ENCODE results near the gene IFNL3.

DNA sequence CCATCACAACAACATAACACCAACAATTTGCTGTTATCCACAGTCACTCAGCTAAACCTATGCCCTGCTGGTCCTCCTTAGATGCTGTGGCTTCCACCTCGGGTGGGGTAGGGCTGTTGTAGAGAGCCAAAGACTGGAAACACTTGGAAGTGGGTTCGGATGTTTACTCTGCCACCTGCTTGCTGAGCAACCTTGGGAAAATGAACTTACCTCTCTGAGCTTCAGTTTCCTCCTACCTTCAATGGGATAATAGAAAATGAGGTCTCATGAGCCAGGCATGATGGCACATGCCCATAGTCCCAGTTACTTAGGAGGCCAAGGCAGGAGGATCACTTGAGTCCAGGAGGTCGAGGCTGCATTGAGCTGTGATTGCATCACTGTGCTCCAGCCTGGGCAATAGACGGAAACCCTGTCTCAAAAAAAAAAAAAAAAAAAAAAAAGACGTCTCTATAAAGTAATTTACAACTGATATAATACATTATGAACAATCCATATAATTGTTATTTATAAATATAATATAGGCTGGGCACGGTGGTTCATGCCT lies 37.4 kb downstream of the IFNL3 start:
- TF ChIP-seq, protein P1, sequence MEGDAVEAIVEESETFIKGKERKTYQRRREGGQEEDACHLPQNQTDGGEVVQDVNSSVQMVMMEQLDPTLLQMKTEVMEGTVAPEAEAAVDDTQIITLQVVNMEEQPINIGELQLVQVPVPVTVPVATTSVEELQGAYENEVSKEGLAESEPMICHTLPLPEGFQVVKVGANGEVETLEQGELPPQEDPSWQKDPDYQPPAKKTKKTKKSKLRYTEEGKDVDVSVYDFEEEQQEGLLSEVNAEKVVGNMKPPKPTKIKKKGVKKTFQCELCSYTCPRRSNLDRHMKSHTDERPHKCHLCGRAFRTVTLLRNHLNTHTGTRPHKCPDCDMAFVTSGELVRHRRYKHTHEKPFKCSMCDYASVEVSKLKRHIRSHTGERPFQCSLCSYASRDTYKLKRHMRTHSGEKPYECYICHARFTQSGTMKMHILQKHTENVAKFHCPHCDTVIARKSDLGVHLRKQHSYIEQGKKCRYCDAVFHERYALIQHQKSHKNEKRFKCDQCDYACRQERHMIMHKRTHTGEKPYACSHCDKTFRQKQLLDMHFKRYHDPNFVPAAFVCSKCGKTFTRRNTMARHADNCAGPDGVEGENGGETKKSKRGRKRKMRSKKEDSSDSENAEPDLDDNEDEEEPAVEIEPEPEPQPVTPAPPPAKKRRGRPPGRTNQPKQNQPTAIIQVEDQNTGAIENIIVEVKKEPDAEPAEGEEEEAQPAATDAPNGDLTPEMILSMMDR (conservative IDR thresholded peaks at IDR 0.05) = no peak
- no peak for TF ChIP-seq ZFX (IDR thresholded peaks at IDR 0.05)

Measured in C4-2B (cell line).